HEK293 (cell line): ENCODE results near the gene CHST9.
"Not testable (repeated sequence)": the region's sequence is repeated elsewhere in the genome, so short reads cannot be mapped to it uniquely, and the experiment has no call there.

ENCODE experiments used
- CTCF ChIA-PET: fragments of 350-600 bp; formaldehyde crosslinking; extraction: SDS; loops from one replicate; lab custom pipeline; 2021; ENCODE audit warnings: antibody characterized with exemption; lab: Yijun Ruan, JAX
- POLR2A ChIA-PET: fragments of 300-600 bp; formaldehyde crosslinking; extraction: SDS; loops from one replicate; lab custom pipeline; 2020; ENCODE audit warnings: antibody characterized with exemption, inconsistent platforms; lab: Yijun Ruan, JAX
- H3K27ac ChIP-seq: fragments of 200-500 bp; sonication (Bioruptor generic); 2 replicates; pipeline ENCODE4 v1.5.1; 2014; ENCODE audit warnings: low read depth, low read length, control low read depth, inconsistent platforms; ENCODE audit errors: extremely low read depth
- H3K36me3 ChIP-seq, 2 experiments: fragments of 200-500 bp in 1 of 2; sonication (Bioruptor generic) in 1 of 2; 1 replicate in 1 of 2; 2 replicates in 1 of 2; pipeline ENCODE4 v1.5.1; 2014 to 2017; ENCODE audit warnings: inconsistent platforms in 2 of 2, low read length in 2 of 2; ENCODE audit not compliant: control insufficient read depth in 2 of 2, insufficient read depth in 1 of 2
- H3K4me1 ChIP-seq: fragments of 200-500 bp; sonication (Bioruptor generic); 2 replicates; pipeline ENCODE4 v1.5.1; 2014; ENCODE audit warnings: mild to moderate bottlenecking, low read length, inconsistent platforms; ENCODE audit not compliant: control insufficient read depth, insufficient read depth
- H3K4me3 ChIP-seq: 2 replicates; pipeline ENCODE4 v1.5.1; 2011; ENCODE audit warnings: low read depth, mild to moderate bottlenecking, control low read depth, low read length, moderate library complexity
- H3K9me3 ChIP-seq: fragments of 200-500 bp; sonication (Bioruptor generic); 2 replicates; pipeline ENCODE4 v1.5.1; 2014; ENCODE audit warnings: low read depth, low read length, inconsistent platforms; ENCODE audit not compliant: control insufficient read depth, insufficient read depth
- BCL6B ChIP-seq: fragments of 450-650 bp; formaldehyde crosslinking; IDR thresholded peaks from 2 replicates; pipeline ENCODE4 v1.5.1; 2017; ENCODE audit warnings: missing biosample characterization, missing genetic modification characterization
- KLF1 ChIP-seq: fragments of 450-650 bp; formaldehyde crosslinking; IDR thresholded peaks from 2 replicates; pipeline ENCODE4 v1.5.1; 2016; ENCODE audit warnings: missing biosample characterization, missing genetic modification characterization
- ZBTB1 ChIP-seq: fragments of 450-650 bp; formaldehyde crosslinking; IDR thresholded peaks from 2 replicates; pipeline ENCODE4 v1.5.1; 2016; ENCODE audit warnings: missing biosample characterization, missing genetic modification characterization
- ZFP41 ChIP-seq: fragments of 450-650 bp; formaldehyde crosslinking; IDR thresholded peaks from 2 replicates; pipeline ENCODE4 v1.5.1; 2016; ENCODE audit warnings: missing biosample characterization, missing genetic modification characterization, borderline replicate concordance
- ZNF146 ChIP-seq: fragments of 450-650 bp; formaldehyde crosslinking; IDR thresholded peaks from 2 replicates; pipeline ENCODE4 v1.5.1; 2016; ENCODE audit warnings: missing biosample characterization, missing genetic modification characterization
- ZNF223 ChIP-seq: fragments of 450-650 bp; formaldehyde crosslinking; IDR thresholded peaks from 2 replicates; pipeline ENCODE4 v1.5.1; 2016; ENCODE audit warnings: missing biosample characterization, missing genetic modification characterization
- ZNF350 ChIP-seq: fragments of 450-650 bp; formaldehyde crosslinking; IDR thresholded peaks from 2 replicates; pipeline ENCODE4 v1.5.0; 2017; ENCODE audit warnings: missing biosample characterization, mild to moderate bottlenecking, missing genetic modification characterization
- ZNF362 ChIP-seq: fragments of 450-650 bp; formaldehyde crosslinking; IDR thresholded peaks from 2 replicates; pipeline ENCODE4 v1.5.1; 2016; ENCODE audit warnings: missing biosample characterization, missing genetic modification characterization
- ZNF488 ChIP-seq: fragments of 450-650 bp; formaldehyde crosslinking; IDR thresholded peaks from 2 replicates; pipeline ENCODE4 v1.5.1; 2016; ENCODE audit warnings: missing biosample characterization, missing genetic modification characterization
- ZNF548 ChIP-seq: fragments of 450-650 bp; formaldehyde crosslinking; IDR thresholded peaks from 2 replicates; pipeline ENCODE4 v1.5.1; 2016; ENCODE audit warnings: missing biosample characterization, missing genetic modification characterization
- ZNF558 ChIP-seq: fragments of 450-650 bp; formaldehyde crosslinking; IDR thresholded peaks from 2 replicates; pipeline ENCODE4 v1.5.1; 2016; ENCODE audit warnings: missing biosample characterization, missing genetic modification characterization
- ZNF626 ChIP-seq: fragments of 450-650 bp; sonication (Bioruptor Pico); formaldehyde crosslinking; IDR thresholded peaks from 2 replicates; pipeline ENCODE4 v1.5.1; 2018; ENCODE audit warnings: missing biosample characterization, missing genetic modification characterization, inconsistent platforms
- ZNF639 ChIP-seq: fragments of 450-650 bp; formaldehyde crosslinking; IDR thresholded peaks from 2 replicates; pipeline ENCODE4 v1.5.1; 2016; ENCODE audit warnings: missing biosample characterization, missing genetic modification characterization
- ZNF645 ChIP-seq: fragments of 450-650 bp; formaldehyde crosslinking; IDR thresholded peaks from 2 replicates; pipeline ENCODE4; 2016; ENCODE audit warnings: missing biosample characterization, missing genetic modification characterization
- ZNF747 ChIP-seq: fragments of 450-650 bp; formaldehyde crosslinking; IDR thresholded peaks from 2 replicates; pipeline ENCODE4 v1.5.1; 2016; ENCODE audit warnings: missing biosample characterization, missing genetic modification characterization
- ZSCAN16 ChIP-seq: fragments of 450-650 bp; formaldehyde crosslinking; IDR thresholded peaks from 2 replicates; pipeline ENCODE4 v1.5.1; 2016; ENCODE audit warnings: missing biosample characterization, missing genetic modification characterization
- ZSCAN23 ChIP-seq: fragments of 450-650 bp; formaldehyde crosslinking; IDR thresholded peaks from 2 replicates; pipeline ENCODE4 v1.5.1; 2016; ENCODE audit warnings: missing biosample characterization, missing genetic modification characterization

The CHST9 gene

GRCh38 chr18:26930630-26931029, 254.5 kb downstream of the CHST9 start:
- ChIA-PET CTCF (interaction anchor here (0.7 kb wide), 1 partner anchor 507 kb away, joined by 3 read pairs; no protein-coding TSS in a partner anchor), POLR2A (no interaction called here)

GRCh38 chr18:26928670-26929313, 256.3 kb downstream of the CHST9 start:
- TF ChIP-seq ZNF350 (no peak), ZSCAN16 (tag by site-specific recombination) (no peak), ZNF558 (tag by site-specific recombination) (no peak), ZNF548 (tag by site-specific recombination) (no peak)
- H3K27ac ChIP-seq: no peak overlapping the region
- CTCF ChIA-PET: interaction anchor here (1.1 kb wide), 1 partner anchor 15 kb away, joined by 4 read pairs; no protein-coding TSS in a partner anchor
- H3K36me3 ChIP-seq: no peaks in the 10 kb centered on the region
- no peaks in the 10 kb centered on the region for H3K4me1 ChIP-seq
- no peak overlapping the region for H3K4me3 ChIP-seq
- H3K9me3 ChIP-seq: no peaks in the 10 kb centered on the region
- POLR2A ChIA-PET: no interaction called here

More at GRCh38 chr18:26930630-26931029, 254.5 kb downstream of the CHST9 start:
- TF ChIP-seq ZNF626: no peak
- no peak for TF ChIP-seq ZNF645 (tag by site-specific recombination)
- TF ChIP-seq ZNF146 (tag by site-specific recombination): no peak
- no peak for TF ChIP-seq ZNF488 (tag by site-specific recombination)
- TF ChIP-seq ZFP41 (tag by site-specific recombination): no peak
- TF ChIP-seq ZBTB1: no peak
- no peak for TF ChIP-seq ZNF362 (tag by site-specific recombination)
- TF ChIP-seq ZSCAN23 (tag by site-specific recombination): no peak
- H3K9me3 ChIP-seq: no peaks in the 10 kb centered on the region
- H3K27ac ChIP-seq: no peak overlapping the region
- H3K36me3 ChIP-seq: no peaks in the 10 kb centered on the region
- H3K4me1 ChIP-seq: no peaks in the 10 kb centered on the region
- H3K4me3 ChIP-seq: no peak overlapping the region

- H3K27ac ChIP-seq, H3K4me3 ChIP-seq, CTCF ChIA-PET, H3K36me3 ChIP-seq, H3K4me1 ChIP-seq, H3K9me3 ChIP-seq, POLR2A ChIA-PET: not testable (repeated sequence)
Measured at GRCh38 chr18:26927822-26928221, 257.3 kb downstream of the CHST9 start.

- Histone ChIP-seq H3K36me3 (no peaks in the 10 kb centered on the region), H3K4me1 (no peaks in the 10 kb centered on the region), H3K27ac (no peak overlapping the region), H3K9me3 (no peaks in the 10 kb centered on the region), H3K4me3 (no peak overlapping the region)
- POLR2A ChIA-PET: no interaction called here
- no peak for TF ChIP-seq ZNF639
- no peak for TF ChIP-seq ZNF645 (tag by site-specific recombination)
- TF ChIP-seq KLF1 (tag by site-specific recombination): no peak
- no peak for TF ChIP-seq ZNF223
- no peak for TF ChIP-seq ZNF747 (tag by site-specific recombination)
- TF ChIP-seq BCL6B (tag by site-specific recombination): no peak
- CTCF ChIA-PET: interaction anchor here (0.7 to 1.1 kb wide), 2 partner anchors 98 to 361 kb away, joined by 3 to 4 read pairs; no protein-coding TSS in a partner anchor
Measured at GRCh38 chr18:26926066-26926675, 258.9 kb downstream of the CHST9 start.
